ENCODE data around the gene MAPK6.

GRCh38 chr15:52039925-52040781, 21.1 kb downstream of the MAPK6 start:
- TF ChIP-seq POLR2AphosphoS5 (IDR thresholded peaks at IDR 0.05) = no peak
- TF ChIP-seq CTCF (IDR thresholded peaks at IDR 0.05) = no peak

Data from esophagus muscularis mucosa (tissue), 3 donors.